GM12801 (cell line): ENCODE measurements around the gene MCIDAS.

Source experiments
- TF ChIP-seq, protein P1 (sequence below): IDR thresholded peaks from one replicate; pipeline ENCODE4 v1.5.1; 2011; ENCODE audit warnings: control low read depth; ENCODE audit not compliant: insufficient read length; ENCODE audit errors: extremely low read depth

Gene MCIDAS

DNA sequence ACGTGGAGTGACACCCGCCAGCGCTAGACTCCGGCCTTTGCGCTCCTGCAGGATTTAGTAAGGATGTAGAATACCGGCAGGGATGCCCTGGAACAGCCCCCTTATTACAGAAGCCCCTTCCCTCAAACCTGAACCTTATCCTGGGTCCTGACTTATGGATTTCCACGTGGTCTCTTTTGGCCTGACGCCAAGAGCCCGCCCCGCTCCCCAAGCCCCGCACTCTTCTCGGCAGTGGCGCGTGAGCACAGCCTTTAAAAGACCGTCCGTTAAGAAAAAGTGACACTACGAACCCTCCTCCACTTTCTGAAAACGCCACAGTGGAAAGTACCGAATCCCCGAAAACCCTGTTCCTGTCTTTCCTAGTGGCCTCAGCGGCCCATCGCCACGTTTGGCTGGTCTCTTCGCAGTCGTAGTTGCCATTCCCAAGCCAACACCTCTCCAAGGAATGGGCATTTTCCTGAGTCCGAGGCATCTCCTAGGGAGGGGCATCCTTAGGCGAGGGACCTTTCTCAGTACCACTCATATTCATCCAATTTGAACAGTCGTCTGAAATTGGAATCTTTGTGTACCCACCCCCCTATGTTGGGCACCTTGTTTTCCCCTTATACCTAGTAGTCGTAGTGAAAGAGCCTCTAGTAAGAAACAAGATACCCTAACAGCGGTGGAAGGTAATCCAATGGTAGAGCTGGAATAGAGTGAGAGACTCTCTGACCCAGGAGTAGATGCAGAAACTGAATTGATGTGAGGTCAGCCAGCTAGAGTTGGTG, 732 bp upstream of the MCIDAS start:
- TF ChIP-seq, protein P1, sequence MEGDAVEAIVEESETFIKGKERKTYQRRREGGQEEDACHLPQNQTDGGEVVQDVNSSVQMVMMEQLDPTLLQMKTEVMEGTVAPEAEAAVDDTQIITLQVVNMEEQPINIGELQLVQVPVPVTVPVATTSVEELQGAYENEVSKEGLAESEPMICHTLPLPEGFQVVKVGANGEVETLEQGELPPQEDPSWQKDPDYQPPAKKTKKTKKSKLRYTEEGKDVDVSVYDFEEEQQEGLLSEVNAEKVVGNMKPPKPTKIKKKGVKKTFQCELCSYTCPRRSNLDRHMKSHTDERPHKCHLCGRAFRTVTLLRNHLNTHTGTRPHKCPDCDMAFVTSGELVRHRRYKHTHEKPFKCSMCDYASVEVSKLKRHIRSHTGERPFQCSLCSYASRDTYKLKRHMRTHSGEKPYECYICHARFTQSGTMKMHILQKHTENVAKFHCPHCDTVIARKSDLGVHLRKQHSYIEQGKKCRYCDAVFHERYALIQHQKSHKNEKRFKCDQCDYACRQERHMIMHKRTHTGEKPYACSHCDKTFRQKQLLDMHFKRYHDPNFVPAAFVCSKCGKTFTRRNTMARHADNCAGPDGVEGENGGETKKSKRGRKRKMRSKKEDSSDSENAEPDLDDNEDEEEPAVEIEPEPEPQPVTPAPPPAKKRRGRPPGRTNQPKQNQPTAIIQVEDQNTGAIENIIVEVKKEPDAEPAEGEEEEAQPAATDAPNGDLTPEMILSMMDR: no peak

- TF ChIP-seq, protein P1: no peak
Measured at GRCh38 chr5:55226027-55226933, 835 bp downstream of the MCIDAS start.

DNA sequence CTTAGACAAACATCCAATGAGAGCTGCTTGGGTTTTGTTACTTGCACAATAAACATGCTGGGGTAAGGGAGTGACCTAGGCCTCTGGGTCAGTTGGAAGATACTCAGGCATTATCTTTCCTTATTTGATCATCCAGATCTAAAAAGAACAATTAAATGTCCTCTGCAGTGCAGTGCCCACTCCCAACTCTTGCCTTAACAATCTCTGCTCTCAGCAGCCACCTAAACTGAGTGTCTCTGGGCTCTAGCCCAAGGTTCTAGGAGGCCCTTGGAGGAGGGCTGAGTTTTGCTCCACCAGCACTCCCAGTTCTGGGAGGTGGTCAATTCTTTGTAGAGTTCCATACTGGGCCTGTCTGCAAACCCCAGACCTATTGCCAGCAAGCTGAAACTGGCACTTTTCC, 1.8 kb downstream of the MCIDAS start:
- TF ChIP-seq, protein P1: no peak

DNA sequence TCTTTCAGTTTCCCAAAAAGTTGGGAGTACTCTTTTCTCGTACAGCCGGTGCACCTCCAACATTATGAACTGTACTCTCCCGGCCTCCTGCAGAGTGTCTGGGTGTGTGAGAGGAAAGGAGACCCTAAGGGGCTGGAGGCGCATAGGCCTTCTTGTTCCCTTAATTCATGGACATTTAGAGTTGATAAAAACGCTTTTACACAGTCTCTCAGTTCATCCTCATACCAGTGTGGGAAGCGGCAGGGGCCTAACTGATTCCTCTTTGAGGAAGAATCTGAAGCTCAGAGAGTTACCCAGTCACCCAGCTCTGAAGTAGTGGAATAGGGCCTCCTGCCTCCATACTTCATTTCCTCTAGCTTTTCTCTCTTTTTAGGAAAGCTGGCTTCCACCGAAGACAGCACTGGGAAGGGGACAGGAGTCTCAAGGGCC, 3.3 kb downstream of the MCIDAS start:
- TF ChIP-seq, protein P1: no peak

DNA sequence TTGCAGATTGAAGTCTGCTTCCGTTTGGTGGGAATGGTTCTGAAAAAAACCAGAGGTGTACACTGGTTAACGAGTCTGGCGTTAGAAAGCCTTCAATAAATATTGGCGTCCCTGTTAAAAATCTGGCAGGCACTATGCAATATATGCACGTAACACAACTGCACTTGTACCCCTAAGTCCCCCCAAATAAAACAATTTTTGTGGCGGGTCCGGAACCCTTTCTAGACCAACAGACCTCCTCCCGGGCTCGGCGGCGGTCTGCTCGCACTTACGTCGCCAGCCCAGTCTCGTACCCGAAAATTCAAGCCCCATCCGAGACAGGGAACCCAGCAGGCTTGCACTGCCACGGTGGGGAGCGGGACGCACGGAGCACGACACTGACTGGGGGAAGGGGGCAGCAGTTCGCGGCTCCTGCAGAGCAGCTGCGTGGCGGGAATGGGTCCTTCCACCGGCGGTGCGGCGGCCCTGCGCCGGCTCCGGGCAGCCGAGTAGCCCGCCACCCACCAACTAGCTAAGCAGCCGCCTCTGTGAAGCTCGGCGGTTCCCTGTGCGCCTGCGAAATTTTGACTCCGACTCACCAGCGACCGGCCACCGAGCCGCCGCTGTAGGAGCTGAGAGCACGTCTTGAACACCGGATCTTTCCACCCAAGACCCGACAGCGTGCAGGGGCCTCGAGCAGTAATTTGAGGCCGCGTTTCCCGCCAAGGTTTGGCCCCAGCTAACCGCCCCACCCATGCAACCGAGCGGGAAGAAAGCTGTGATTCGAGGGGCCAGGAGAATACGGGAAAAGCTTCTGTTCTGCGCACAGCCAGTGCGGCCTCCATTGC, 3.9 kb downstream of the MCIDAS start:
- TF ChIP-seq, protein P1: no peak

- TF ChIP-seq, protein P1: no peak
Measured at GRCh38 chr5:55222092-55222984, 4.8 kb downstream of the MCIDAS start.
